ENCODE measurements around the gene SPATA20.

The SPATA20 gene

DNA sequence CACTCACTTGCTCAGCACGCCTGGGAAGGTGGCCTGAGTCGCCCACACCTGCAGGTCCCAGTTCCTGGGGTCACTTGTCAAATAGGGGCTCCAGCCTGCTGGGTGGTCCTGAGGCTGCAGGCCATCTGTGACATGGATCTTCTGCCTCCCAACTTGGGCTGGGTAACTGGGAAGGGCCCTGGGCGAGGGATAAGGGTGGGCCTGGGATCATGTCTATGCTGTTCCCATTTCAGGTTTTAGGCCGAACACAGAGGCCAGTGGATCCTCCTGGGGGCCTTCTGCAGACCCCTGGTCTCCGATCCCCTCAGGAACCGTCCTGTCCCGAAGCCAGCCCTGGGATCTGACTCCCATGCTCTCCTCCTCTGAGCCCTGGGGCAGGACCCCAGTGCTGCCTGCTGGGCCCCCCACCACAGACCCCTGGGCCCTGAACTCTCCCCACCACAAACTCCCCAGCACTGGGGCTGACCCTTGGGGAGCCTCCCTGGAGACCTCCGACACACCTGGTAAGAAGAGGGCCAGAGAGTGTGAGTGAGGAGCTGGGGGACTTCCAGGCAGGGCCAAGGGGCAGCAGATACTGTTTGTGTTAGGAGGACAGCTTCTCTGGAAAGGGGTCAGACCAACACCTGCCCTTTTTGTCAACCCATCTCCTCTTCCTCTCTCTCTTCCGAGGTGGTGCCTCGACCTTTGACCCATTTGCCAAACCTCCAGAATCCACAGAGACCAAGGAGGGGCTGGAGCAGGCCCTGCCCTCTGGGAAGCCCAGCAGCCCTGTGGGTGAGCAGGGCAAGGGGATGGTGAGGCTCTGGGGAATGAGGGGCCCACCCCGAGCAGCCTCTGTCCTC lies 6.2 kb upstream of the SPATA20 start:
- no peak for DNase-seq (ENCODE audit: low spot score)

DNA sequence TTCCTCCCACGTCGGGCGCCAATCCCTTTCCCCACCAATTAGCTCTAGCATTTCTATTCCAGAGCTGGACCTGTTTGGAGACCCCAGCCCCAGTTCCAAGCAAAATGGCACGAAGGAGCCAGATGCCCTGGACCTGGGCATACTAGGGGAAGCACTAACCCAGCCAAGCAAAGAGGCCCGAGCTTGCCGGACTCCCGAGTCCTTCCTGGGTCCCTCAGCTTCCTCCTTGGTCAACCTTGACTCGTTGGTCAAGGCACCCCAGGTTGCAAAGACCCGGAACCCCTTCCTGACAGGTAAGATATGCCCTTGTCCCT lies 5.6 kb upstream of the SPATA20 start:
- no peak for DNase-seq (ENCODE audit: low spot score)

DNA sequence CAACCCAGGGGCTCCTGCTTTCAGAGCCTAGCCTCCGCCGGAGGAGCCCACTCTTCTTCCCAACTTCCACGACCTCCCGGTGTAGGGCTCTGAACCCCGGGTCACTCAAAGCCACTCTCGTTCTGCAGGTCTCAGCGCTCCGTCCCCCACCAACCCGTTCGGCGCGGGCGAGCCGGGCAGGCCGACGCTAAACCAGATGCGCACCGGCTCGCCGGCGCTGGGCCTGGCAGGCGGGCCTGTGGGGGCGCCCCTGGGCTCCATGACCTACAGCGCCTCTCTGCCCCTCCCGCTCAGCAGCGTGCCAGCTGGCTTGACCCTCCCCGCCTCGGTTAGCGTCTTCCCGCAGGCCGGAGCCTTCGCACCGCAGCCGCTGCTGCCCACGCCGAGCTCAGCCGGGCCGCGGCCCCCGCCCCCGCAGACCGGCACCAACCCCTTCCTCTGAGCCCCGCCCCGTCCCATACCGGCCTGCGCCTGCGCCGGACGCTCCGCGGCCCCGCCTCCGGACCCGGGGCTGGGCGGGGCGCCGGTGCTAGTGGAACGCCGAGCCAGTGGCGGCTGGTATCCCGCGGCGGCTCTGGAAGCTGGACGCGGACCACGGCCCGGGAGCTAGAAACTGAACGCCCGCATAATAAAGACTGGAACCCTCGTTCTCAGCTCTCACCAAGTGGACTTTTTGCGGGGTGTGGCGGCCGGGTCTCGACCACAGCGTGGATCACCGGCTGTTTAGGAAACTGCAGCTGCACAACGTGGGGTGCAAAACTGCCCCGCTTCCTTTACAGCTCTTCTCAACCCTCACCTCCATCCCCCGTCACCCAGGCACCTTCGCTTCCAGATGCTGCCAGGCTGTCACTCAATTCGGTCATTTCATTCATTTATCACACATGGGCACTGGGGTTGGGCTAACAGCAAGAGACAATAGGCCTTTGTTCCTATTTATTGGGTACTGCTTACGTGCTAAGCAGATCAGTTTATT lies 5.0 kb upstream of the SPATA20 start:
- DNase-seq (ENCODE audit: low spot score) = peak; percentile 88

DNA sequence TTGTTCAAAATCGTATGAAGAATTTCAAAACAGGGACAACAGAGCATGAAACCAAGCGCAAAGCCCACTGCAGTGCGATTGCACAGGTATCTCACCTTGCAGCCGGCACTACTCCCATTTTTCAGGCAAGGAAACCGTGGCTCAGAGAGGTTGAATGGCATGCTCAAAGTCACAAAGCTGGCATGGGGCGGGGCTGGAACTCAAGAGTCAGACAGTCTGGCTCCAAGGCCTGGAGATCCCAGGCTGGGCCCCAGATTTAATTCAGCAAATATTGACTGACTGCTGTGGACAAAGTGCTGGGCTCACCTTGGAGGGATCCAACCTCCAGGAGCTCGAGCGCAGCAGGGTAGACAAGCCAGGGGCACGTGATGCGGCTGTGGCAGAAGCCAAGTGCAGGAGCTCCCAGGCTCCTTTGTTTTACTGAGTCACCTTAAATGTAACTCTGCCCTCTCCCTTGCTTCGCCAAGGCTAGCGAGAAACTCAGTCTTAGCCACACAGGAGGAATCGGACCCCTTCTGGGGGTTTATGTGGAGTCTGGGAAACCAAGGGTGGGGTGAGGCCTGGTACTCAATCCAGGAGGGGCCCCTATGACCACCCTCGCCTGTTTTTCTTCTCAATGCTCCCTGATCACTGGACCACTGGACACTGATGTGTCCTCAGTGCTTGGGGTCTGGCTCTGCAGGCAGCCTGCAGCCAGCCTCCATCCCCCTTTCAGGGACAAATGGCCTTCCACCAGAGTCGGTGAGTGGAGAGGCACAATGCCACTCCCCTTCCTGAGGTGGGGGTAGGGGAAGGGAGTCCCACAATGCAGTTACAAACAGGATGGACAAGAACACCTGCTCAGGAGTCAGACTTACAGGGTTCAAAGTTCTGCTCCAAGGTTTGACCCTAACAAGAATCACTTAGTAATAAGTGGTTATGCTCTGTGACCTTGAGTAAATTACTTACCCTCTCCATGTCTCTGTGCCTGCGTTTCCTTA lies 3.9 kb upstream of the SPATA20 start:
- no peak for DNase-seq (ENCODE audit: low spot score)

DNA sequence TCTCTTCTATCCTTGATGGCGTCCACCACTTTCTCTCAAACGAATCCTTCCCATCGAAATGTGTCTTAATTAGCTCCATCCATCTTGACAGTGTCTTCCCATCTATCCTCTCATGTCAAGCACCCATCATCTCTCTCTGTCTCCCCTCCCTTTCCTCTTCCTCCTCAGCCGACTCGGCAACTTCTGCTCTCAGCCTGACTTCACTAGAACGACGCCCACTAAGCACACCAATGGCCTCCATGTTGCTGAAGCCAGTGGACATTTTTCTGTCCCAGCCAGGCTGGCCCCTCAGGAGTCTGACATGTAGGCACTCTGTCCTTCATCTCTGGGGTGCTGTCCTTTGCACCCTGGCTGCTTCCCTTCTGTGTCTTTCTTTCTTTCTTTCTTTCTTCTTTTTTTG lies 2.5 kb upstream of the SPATA20 start:
- DNase-seq (ENCODE audit: low spot score) = no peak

DNA sequence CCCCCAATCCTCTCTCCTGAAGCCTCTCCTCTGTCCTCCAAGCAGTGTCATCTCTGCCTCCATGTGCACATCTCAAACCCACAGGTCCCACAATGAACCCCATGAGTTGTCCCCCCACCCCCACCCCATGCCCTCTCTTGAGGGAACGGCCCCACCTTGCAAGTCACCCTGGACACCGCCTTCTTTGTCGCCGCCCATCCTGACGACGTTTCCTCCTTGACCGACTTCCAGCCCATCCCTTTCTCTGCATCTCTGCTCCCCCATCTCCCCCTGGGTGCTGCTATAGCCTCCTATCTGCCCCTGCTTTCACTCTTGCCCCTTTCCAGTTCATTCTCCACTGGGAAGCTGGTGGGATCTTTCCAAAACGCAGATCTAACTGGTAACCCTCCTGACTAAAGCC lies 1.7 kb upstream of the SPATA20 start:
- no peak for DNase-seq (ENCODE audit: low spot score)

DNA sequence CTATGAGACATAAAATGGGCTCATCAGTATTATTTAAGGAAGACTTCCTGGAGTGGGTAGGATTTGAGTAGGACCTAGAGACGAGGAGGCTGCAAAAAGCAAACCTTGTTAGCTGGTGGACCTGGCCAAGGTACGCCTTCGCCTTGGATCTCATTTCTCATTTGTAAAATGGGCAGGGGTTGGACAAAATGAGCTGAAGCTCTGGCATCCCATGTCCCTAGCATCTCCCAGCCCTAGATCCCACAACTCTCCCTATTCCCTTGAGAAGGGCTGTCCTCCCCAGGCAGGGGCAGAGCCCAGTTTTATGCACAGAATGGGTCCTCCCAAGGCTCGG lies 306 bp upstream of the SPATA20 start:
- DNase-seq (ENCODE audit: low spot score) = no peak

DNA sequence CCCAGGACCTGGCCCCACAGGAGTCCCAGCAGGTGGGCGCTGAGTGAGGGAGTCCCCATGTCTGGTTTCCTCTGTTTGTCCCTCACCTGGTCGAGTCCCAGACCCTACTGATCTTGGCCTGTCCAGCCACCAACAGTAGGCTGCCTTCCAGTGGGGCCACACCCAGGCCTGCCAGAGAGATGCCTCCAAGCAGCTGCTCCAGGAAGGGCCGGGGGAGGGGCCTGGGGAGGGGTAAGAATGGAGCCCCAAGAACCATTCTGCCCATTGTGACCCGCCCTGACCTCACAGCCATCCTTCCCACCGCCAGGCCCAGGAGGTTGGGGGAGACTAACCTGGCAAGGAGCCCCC lies 736 bp downstream of the SPATA20 start:
- no peak for DNase-seq (ENCODE audit: low spot score)

DNA sequence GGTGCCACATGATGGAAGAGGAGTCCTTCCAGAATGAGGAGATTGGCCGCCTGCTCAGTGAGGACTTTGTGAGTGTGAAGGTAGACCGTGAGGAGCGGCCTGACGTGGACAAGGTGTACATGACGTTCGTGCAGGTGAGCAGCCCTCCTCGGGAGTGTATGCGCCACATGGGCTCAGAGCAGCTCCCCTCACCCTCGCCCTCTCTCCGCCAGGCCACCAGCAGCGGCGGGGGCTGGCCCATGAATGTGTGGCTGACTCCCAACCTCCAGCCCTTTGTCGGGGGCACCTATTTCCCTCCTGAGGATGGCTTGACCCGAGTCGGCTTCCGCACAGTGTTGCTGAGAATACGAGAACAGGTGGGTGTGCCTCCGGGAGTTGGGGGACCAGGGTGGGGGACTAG lies 1.9 kb downstream of the SPATA20 start:
- DNase-seq (ENCODE audit: low spot score) = no peak

DNA sequence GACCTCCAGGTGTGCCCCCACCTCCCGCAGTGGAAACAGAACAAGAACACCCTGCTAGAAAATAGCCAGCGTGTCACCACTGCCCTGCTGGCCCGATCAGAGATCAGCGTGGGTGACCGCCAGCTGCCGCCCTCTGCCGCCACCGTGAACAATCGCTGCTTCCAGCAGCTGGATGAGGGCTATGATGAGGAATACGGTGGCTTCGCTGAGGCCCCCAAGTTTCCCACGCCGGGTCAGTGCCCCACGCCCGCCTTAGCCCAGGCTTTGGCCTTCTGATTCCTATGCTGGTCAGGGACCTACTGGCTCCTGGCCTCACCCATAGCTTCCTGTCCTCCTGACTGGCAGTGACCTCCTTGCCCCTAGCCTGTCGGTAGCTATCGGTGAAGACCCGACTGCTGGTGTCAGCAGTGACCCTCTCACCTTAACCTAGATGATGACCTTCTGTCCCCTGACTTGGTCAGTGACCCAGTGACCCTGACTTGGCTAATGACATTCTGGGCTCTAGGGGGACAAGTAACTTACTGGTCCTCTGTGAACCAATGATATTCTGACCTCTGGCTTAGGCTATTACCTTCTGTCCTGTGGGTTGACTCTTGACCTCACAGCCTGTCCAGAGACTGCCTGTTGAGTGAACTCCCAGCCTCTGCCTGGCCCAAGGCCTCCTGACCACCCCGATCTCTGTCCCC lies 2.4 kb downstream of the SPATA20 start:
- DNase-seq (ENCODE audit: low spot score) = no peak

DNA sequence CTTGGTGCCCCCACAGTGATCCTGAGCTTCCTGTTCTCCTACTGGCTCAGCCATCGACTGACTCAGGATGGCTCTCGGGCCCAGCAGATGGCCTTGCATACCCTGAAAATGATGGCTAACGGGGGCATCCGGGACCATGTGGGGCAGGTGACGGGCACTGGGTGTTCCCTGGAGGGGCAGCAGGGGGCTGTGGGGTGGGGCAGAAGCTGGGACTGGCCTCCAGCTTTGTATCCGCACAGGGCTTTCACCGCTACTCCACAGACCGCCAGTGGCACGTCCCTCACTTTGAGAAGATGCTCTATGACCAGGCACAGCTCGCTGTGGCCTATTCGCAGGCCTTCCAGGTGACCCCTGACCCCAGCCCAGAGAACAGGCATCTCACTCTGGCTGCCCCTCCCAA lies 3.0 kb downstream of the SPATA20 start:
- no peak for DNase-seq (ENCODE audit: low spot score)

DNA sequence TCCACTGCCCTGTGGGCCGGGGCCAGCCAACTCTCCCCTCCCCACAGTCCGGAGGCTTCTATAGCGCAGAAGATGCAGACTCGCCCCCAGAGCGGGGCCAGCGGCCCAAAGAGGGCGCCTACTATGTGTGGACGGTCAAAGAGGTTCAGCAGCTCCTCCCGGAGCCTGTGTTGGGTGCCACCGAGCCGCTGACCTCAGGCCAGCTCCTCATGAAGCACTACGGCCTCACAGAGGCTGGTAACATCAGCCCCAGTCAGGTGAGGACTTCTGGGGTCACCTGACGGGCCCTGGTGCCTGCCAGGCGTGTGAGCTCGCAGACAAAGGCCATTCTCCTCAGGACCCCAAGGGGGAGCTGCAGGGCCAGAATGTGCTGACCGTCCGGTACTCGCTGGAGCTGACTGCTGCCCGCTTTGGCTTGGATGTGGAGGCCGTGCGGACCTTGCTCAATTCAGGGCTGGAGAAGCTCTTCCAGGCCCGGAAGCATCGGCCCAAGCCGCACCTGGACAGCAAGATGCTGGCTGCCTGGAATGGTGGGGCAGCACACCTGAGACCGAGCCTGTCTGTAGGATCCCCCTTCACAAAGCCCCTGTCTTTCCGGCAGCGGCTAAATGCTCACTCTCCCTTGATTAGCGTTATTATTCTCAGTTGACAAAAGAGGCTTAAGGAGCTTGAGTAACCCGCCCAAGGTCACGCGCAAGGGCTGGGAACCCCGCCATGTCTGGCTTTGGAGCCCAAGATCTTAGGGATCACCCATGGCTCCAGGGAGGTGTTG lies 3.9 kb downstream of the SPATA20 start:
- DNase-seq (ENCODE audit: low spot score) = peak; percentile 59

DNA sequence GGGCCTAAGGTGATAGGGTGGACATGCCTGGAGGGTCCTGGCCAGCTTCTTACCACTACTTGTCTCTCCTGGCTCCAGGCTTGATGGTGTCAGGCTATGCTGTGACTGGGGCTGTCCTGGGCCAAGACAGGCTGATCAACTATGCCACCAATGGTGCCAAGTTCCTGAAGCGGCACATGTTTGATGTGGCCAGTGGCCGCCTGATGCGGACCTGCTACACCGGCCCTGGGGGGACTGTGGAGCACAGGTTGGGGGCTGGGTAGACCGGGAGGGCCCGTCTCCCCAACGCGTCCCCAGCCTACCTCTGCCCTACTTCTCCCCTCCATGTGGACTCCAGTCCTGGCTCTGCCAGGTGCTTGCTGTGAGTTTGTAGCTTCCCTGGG lies 4.5 kb downstream of the SPATA20 start:
- DNase-seq (ENCODE audit: low spot score) = no peak

DNA sequence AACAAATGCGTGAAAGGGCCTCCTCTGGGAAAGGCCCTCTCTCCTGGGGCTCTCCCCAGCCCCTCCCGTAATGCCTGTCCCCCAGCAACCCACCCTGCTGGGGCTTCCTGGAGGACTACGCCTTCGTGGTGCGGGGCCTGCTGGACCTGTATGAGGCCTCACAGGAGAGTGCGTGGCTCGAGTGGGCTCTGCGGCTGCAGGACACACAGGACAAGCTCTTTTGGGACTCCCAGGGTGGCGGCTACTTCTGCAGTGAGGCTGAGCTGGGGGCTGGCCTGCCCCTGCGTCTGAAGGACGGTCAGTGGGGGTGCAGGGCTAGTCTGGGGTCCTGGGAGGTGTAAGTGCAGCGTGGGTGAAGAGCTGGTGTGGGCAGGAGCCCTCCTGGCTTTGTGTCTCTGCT lies 4.9 kb downstream of the SPATA20 start:
- DNase-seq (ENCODE audit: low spot score) = no peak

DNA sequence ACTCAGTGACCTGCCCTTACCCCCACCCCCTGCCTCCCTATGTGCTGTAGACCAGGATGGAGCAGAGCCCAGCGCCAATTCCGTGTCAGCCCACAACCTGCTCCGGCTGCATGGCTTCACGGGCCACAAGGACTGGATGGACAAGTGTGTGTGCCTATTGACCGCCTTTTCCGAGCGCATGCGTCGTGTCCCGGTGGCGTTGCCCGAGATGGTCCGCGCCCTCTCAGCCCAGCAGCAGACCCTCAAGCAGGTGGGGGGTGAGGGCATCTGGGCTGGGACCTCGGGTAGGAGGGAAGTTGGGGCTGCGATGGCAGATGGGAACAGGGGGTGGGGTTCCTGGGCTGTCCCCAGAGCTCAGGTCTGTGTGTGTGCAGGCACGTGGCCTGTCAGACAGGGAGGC lies 7.2 kb downstream of the SPATA20 start:
- no peak for DNase-seq (ENCODE audit: low spot score)

DNA sequence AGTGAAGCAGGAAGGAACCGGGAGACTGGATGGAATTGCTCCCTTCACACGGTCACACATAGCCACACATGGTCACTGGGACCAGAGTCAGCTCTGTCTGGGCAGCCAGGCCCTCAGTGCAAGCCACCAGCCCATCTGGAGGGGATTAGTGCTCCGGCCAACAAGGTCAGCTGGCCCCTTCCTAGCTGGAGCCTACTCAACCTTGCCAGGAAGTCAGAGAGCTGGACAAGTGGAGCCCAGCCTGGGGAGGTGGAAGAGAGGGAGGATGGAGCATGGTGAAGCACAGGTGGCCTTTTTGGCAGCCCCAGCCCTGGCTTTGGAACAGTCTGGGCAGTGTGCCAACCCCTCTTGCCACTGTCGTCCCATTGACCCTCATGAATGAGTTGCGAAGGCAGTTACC lies 9.8 kb downstream of the SPATA20 start:
- DNase-seq (ENCODE audit: low spot score) = no peak

DNA sequence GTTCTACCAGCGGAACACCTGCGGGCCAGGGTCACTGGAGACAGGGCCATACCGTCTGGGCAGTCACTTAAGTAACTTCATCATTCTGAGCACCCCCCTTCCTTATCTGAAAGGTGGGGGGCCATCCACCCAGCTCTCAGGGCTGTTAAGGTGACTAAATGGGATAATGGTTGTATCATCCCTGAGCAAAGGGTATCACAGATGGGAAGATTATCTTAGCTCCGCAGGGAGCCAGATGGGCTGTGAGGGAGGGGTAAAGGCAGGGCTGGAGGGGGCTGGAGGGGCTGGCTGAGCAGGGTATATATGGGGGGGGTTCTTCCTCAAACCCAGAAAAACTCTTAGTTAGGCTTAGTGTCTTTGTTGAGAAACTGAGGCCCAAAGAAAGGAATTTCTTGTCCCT lies 10.7 kb downstream of the SPATA20 start:
- no peak for DNase-seq (ENCODE audit: low spot score)

DNA sequence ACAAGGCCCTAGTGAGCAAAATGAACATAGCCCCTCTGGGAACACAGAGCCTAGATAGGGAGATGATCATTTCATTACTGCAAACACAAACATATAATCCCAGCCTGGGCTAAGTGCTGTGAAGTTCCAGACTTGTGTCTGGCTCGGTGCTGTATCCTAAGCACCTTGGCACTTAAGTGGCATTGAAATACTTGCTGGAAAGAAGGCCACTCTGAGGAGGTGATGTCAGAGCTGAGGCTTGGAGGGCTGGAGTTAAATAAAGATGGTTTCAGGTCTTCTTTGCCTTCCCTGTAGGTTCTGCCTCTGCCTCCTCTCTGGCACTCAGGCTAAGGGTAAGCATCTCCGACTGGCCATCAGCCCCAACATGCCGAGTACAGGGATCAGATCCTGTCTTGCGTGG lies 11.1 kb downstream of the SPATA20 start:
- no peak for DNase-seq (ENCODE audit: low spot score)

DNA sequence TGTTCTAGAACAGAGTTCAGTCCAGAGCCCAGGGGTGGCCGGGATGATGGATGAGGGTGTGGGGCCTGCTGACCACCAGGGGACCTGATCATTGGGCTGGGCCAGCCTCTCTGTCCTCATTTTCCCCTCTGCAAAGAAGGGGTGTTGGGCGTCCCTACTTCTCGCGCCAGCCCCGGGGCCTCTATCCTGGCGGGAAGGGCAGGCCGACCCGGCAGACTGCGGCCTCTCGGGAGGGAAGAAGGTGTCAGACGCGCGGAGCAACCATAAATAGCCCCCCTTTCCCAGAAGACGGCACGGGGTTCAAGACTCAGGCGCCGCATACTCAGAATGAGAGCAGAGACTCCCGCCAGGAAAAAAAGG lies 11.6 kb downstream of the SPATA20 start:
- no peak for DNase-seq (ENCODE audit: low spot score)

DNA sequence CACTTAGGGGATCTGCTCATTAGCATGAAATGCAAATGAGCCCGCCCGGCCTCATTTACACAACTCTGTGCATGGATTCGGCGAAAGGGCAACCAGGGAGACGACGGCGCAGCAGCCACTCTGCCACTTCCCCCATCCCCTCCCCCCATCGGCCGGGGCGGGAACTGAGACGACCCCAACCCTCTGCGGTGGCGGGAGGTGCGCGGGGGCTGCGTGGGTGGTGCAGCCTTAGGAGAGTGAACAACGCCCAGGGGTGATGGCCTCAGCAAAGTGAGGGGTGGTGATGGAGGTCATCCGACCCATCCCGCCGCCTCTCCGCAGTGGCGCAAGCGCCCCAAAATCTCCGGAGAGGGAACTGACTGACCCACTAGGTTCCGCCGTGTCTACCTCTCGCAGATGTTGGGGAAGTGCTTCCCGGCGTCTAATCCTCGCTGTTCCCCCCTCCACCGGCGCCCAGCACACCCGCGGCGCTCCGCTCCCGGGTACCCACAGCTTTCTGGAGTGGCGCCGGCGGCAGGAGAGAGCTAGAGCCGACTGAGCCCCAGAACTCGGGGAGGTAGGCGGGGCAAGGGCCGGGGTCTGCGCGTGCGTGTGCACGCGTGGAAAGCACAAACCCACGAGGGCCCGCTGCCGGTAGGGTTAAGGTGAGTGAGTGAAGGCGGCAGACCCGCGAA lies 12.1 kb downstream of the SPATA20 start:
- DNase-seq (ENCODE audit: low spot score) = no peak
